Duodenal mucosa (tissue), 2 donors: ENCODE data around the gene CEACAM1.
"Not testable (repeated sequence)": the region's sequence is repeated elsewhere in the genome, so short reads cannot be mapped to it uniquely, and the experiment has no call there.

Source experiments
- H3K27ac ChIP-seq: one replicate; pipeline ENCODE4 v1.7.0; 2013; ENCODE audit warnings: low read depth, low read length
- H3K27me3 ChIP-seq, 2 donors: one replicate each; pipeline ENCODE4 v1.7.0; 2013; ENCODE audit warnings: low read length in 2 of 2, control low read depth in 1 of 2; ENCODE audit not compliant: insufficient read depth in 2 of 2, control insufficient read depth in 1 of 2
- H3K36me3 ChIP-seq, 2 donors: one replicate each; pipeline ENCODE4 v1.7.0; 2013; ENCODE audit warnings: low read length in 2 of 2, control low read depth in 1 of 2; ENCODE audit not compliant: insufficient read depth in 2 of 2, control insufficient read depth in 1 of 2
- H3K4me1 ChIP-seq, 2 donors: one replicate each; pipeline ENCODE4 v1.7.0; 2013; ENCODE audit warnings: low read length in 2 of 2, control low read depth in 1 of 2; ENCODE audit not compliant: insufficient read depth in 2 of 2, control insufficient read depth in 1 of 2
- H3K4me3 ChIP-seq, 2 donors: one replicate each; pipeline ENCODE4 v1.7.0; 2013; ENCODE audit warnings: low read length in 2 of 2, low read depth in 1 of 2
- H3K9ac ChIP-seq, 2 donors: one replicate each; pipeline ENCODE4 v1.7.0; 2013; ENCODE audit warnings: low read length in 2 of 2, low read depth in 1 of 2
- H3K9me3 ChIP-seq, 2 donors: one replicate each; pipeline ENCODE4 v1.7.0; 2013; ENCODE audit warnings: low read length in 2 of 2, control low read depth in 1 of 2; ENCODE audit not compliant: control insufficient read depth in 1 of 2

Gene CEACAM1

DNA sequence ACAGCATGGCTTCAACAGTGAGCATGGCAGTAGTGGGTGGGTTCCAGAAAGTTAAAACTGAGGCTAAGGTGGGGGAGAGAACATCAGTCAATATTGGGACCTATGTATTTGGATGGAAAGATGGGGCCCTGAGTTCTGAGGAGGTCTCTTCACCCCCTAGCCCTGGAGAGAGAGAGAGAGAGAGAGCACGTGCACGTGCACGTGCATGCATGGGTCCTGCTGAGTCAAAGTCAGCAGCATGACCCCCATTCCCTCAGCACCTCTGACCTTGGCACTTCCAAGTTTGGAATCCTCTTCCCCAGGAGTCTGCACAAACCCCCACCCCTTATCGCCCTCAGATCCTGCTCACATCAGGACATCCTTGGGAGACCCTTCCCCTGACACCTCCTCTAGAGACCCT, 32.5 kb upstream of the CEACAM1 start:
- no peaks in the 10 kb centered on the region for H3K9me3 ChIP-seq
- H3K4me1 ChIP-seq: no peaks in the 10 kb centered on the region
- H3K36me3 ChIP-seq: no peaks in the 10 kb centered on the region
- H3K27ac ChIP-seq: no peak overlapping the region
- peaks cover 0 to 4% of the 10 kb centered on the region in 2 donors for H3K27me3 ChIP-seq
- no peak overlapping the region for H3K4me3 ChIP-seq
- no peak overlapping the region for H3K9ac ChIP-seq

DNA sequence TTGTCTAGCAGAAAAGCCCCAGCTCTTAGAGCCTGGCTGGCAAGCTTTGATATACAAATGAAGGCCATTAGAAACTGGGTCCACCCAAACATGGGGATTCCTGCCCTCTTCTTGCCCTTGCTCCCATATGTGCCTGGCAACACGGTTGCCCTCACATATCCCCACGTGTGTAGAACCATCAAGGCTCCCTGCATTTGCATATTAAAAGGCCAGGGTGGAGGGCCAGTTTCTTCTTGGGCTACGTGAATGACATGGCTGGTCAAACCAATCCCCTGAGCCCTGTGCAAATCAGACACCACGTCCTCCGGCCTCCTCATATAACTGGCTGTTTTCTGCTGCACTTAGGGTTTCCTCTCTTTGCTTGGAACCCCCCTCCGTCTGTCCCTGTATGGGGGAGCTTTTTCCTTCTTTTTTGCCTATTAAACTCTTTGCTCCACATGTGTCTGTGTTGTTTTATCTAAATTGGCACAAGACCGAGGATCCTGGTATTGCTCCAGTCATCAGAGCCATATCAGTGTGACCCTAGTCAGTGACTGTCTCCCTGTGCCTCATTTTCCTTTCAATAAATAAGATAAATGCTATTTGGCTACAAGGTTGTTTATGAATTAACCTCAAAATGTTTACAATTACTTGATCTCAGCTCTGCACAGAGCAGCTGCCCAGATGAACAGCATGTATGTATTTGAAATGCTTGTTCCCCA, 30.3 kb upstream of the CEACAM1 start:
- H3K27me3 ChIP-seq: peaks cover 0 to 4% of the 10 kb centered on the region in 2 donors
- H3K9me3 ChIP-seq: no peaks in the 10 kb centered on the region
- no peaks in the 10 kb centered on the region for H3K4me1 ChIP-seq
- H3K4me3 ChIP-seq: no peak overlapping the region
- H3K9ac ChIP-seq: no peak overlapping the region
- H3K36me3 ChIP-seq: no peaks in the 10 kb centered on the region
- H3K27ac ChIP-seq: no peak overlapping the region

DNA sequence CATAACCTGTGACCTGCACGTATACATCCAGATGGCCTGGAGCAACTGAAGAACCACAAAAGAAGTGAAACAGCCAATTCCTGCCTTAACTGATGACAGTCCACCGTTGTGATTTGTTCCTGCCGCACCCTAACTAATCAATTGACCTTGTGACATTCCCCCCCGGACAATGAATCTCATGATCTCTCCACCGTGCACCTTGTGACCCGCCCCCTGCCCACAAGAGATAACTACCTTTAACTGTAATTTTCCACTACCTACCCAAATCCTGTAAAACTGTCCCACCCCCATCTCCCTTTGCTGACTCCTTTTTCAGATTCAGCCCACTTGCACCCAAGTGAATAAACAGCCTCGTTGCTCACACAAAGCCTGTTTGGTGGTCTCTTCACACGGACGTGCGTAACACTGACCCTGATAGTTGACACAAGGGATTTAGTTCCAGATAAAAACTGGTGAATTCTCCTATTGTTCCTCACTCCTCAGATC, 29.1 kb upstream of the CEACAM1 start:
- not testable (repeated sequence) for H3K4me1 ChIP-seq, H3K4me3 ChIP-seq, H3K9me3 ChIP-seq, H3K27ac ChIP-seq, H3K36me3 ChIP-seq, H3K27me3 ChIP-seq, H3K9ac ChIP-seq

DNA sequence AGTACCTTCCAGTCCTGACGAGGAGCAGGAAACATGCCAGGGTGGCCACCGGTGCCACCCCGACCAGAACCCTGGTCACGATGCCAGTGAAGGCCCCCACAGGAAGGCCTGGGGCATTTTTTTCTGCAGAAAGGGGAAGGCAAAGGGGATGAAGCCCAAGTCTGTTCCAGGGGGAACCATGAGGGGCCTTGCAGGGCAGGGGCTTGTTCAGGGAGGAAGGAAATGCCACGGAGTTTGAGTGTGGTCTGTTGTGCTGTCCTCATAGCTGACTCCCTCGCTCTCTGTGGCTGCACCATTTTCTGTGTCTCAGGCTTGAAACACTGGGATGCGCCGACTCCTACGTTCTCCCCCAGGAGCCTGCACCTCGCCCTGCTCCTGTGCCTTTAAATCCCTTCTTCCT, 27.5 kb upstream of the CEACAM1 start:
- H3K27me3 ChIP-seq: peaks cover 0 to 4% of the 10 kb centered on the region in 2 donors
- H3K4me1 ChIP-seq: no peaks in the 10 kb centered on the region
- H3K36me3 ChIP-seq: no peaks in the 10 kb centered on the region
- no peak overlapping the region for H3K4me3 ChIP-seq
- no peak overlapping the region for H3K9ac ChIP-seq
- H3K9me3 ChIP-seq: no peaks in the 10 kb centered on the region
- H3K27ac ChIP-seq: no peak overlapping the region

DNA sequence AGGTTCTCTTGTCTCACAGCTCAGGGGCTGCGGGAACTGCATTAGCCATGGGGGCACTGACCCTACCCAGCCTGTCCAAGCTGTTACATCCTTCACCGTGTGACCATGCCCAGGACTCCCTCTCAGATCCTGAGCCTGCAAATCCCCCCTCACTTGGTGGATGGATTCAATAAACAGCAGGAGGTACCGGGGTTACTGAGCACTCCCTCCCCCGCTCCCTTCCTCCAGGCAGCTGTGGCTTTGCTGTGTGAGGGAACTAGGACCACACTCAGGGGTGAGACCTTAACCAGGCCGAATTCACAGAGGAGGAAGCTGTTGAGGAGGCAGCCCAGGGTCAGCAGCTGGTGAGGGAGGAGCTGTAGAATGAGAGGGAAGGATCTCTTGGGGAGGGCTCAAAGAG, 27.0 kb upstream of the CEACAM1 start:
- Histone ChIP-seq H3K9ac (no peak overlapping the region), H3K4me3 (no peak overlapping the region), H3K9me3 (no peaks in the 10 kb centered on the region), H3K27ac (no peak overlapping the region), H3K4me1 (no peaks in the 10 kb centered on the region), H3K27me3 (peaks cover 0 to 3% of the 10 kb centered on the region in 2 donors), H3K36me3 (no peaks in the 10 kb centered on the region)

DNA sequence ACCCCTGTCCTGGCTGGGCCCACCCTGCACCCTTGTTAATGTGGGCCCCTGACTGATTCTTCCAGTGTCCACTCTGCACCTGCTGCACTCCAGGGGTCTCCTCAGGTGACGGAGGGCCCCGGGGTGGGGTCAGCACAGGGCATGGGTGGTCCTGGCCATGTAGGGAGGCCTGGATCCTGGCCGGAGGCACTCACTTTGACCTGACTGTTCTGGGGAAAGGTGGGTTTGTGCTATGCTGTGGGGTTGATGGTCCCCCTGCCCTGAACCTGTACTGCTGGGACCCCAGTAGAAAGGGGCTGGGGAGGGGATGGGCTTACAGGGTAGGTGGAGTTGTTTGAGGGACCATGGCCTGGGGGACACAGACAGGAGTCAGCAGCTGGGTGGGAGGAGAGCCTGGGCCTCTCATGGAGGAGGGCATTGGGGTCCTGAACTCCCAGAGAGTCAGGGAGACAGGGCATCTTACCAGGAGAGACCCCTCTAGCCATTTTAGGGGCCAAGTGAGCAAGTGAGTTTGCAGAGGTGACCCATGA, 25.8 kb upstream of the CEACAM1 start:
- no peak overlapping the region for H3K4me3 ChIP-seq
- no peaks in the 10 kb centered on the region for H3K9me3 ChIP-seq
- no peaks in the 10 kb centered on the region for H3K4me1 ChIP-seq
- no peak overlapping the region for H3K9ac ChIP-seq
- no peak overlapping the region for H3K27ac ChIP-seq
- no peaks in the 10 kb centered on the region for H3K36me3 ChIP-seq
- no peaks in the 10 kb centered on the region for H3K27me3 ChIP-seq

DNA sequence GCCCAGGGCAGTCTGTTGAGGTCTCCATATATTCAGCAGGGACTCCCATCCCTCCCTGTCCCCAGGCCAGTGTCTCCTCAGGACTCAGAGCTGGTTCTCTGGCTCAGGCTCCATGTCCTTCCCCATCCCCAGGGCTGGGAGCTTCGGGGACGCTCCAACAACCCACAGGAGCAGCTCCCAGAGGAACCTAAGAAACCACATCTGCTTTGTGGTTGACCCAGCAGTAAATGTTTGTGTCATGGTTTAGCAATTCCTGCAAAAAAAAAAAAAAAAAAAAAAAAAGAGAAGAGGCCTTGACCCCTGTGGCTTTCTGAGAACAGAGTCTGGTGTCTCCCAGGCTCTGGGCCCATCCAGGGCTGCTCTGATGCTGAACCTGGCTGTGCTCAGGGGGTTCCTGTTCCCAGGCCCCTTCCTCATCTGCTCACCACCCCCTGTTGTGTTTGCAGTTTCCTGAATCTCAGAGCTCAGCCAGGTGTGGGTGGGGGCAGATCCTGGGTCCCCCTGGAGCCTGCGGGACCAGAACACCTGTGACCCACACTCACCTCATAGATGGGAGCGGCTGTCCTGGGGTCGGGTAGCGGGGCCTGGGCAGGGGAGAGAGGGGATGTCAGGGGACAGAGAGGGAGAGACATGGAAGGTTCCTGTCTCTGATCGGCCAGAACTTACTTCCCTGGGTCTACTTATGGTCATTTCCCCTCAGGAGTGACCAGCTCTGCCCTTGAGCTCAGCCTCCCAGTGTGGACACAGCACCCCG, 25.2 kb upstream of the CEACAM1 start:
- Histone ChIP-seq H3K4me1 (no peaks in the 10 kb centered on the region), H3K36me3 (no peaks in the 10 kb centered on the region), H3K27me3 (no peaks in the 10 kb centered on the region), H3K9ac (no peak overlapping the region), H3K4me3 (no peak overlapping the region), H3K27ac (no peak overlapping the region), H3K9me3 (no peaks in the 10 kb centered on the region)

DNA sequence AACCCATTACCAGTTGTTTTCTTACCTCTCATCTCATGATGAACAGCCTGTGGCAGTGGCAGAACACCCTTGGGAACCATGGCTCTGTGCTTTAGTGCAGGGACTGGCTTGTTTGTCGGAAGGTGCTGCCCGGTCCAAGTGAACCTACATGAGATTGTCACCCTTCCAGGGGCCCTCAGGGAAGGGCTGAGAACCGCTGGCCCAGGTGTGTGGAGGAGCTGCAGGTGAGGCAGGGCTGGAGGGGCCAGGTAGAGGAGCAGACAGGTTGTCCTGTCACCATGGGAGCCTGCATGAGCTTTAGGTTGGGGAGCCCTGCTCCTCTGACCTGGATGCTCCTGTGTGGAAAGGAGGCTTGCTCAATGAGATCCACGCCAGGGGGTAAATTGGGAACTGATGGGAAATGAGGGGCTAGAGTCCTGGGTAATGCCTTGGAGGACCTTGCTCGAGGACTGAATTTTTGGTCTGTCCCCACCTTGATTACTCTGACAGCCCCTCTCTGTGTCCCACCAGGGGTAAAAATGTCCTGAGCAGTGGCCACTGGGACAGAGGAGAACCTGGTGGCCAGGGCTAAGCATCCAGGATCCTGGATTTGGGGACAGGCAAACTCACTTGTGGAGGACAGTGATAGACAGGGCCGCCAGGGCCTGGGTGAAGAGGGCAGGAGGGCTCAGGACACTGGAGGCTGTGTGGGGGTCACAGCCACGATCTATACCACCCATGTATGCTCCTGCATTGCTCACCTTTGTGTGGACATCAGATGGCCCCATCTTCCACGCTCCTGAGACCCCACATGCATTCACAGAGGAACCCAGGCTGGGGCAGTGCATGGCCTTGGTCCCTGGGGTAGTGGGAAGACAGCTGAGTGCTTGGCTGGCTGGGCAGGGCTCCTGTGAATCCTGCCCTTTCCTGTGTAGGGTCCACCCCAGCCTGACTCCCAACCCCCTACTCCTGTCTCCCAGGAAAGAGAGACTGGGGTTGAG, 24.1 kb upstream of the CEACAM1 start:
- H3K27me3 ChIP-seq: no peaks in the 10 kb centered on the region
- no peaks in the 10 kb centered on the region for H3K4me1 ChIP-seq
- H3K27ac ChIP-seq: no peak overlapping the region
- H3K4me3 ChIP-seq: no peak overlapping the region
- H3K9ac ChIP-seq: no peak overlapping the region
- no peaks in the 10 kb centered on the region for H3K36me3 ChIP-seq
- no peaks in the 10 kb centered on the region for H3K9me3 ChIP-seq

DNA sequence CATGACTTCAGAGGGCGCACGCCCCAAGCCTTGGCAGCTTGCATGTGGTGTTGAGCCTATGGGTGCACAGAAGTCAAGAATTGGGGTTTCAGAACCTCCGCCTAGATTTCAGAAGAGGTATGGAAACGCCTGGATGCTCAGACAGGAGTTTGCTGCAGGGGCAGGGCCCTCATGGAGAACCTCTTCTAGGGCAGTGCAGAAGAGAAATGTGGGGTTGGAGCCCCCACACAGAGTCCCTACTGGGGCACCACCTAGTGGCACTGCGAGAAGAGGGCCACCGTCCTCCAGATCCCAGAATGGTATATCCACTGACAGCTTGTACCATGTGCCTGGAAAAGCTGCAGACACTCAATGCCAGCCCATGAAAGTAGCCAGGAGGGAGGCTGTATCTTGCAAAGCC, 22.2 kb upstream of the CEACAM1 start:
- H3K36me3 ChIP-seq, H3K9ac ChIP-seq, H3K27ac ChIP-seq, H3K9me3 ChIP-seq, H3K4me3 ChIP-seq, H3K27me3 ChIP-seq, H3K4me1 ChIP-seq: not testable (repeated sequence)
